CD8-positive, alpha-beta memory T cell (primary cell): ENCODE results near the gene BACH1. TPM values are rescaled to one million over a fixed set of nuclear protein-coding genes. Genes with fewer than 3 reads are reported as not detected.

Experiments used
- CTCF ChIA-PET: fragments of 350-600 bp; sonication (Branson Sonifier 250); formaldehyde crosslinking; loops from one replicate; lab custom pipeline; 2021; ENCODE audit warnings: antibody characterized with exemption; lab: Charles Lee
- POLR2A ChIA-PET: fragments of 350-600 bp; sonication (Branson Sonifier 250); formaldehyde crosslinking; loops from one replicate; lab custom pipeline; 2021; ENCODE audit warnings: antibody characterized with exemption; lab: Charles Lee
- DNase-seq, 5 donors: peaks; one replicate each; pipeline versions ENCODE4 v3.0.0 to v3.0.0-alpha.2; 2020 to 2022; ENCODE audit warnings: mixed read lengths in 1 of 5
- H3K27ac ChIP-seq: one replicate; pipeline ENCODE4 v1.7.0; 2013; ENCODE audit warnings: low read depth, mild to moderate bottlenecking, low read length, moderate library complexity
- H3K27me3 ChIP-seq: 2 replicates; pipeline ENCODE4 v1.7.0; 2013; ENCODE audit warnings: low read length, mild to moderate bottlenecking; ENCODE audit not compliant: insufficient read depth, poor library complexity, severe bottlenecking
- H3K36me3 ChIP-seq: 2 replicates; pipeline ENCODE4 v1.7.0; 2013; ENCODE audit warnings: mild to moderate bottlenecking, low read length, moderate library complexity; ENCODE audit not compliant: insufficient read depth
- H3K4me1 ChIP-seq: 2 replicates; pipeline ENCODE4 v1.7.0; 2013; ENCODE audit warnings: mild to moderate bottlenecking, low read length, moderate library complexity; ENCODE audit not compliant: insufficient read depth
- H3K4me3 ChIP-seq: 2 replicates; pipeline ENCODE4 v1.7.0; 2013; ENCODE audit warnings: mild to moderate bottlenecking, low read length
- H3K9me3 ChIP-seq: 2 replicates; pipeline ENCODE4 v1.7.0; 2013; ENCODE audit warnings: mild to moderate bottlenecking, low read length
- H3K27ac Mint-ChIP-seq, 8 donors: one replicate each; pipeline ENCODE4 v1.8.0; 2020 to 2021; ENCODE audit warnings: mixed read lengths in 8 of 8, mild to moderate bottlenecking in 6 of 8, inconsistent platforms in 3 of 8, moderate library complexity in 3 of 8
- H3K27me3 Mint-ChIP-seq, 2 donors: one replicate each; pipeline ENCODE4 v1.8.0; 2020 to 2021; ENCODE audit warnings: mixed read lengths in 2 of 2, mild to moderate bottlenecking in 1 of 2, moderate library complexity in 1 of 2
- H3K36me3 Mint-ChIP-seq, 3 donors: one replicate each; pipeline ENCODE4 v1.8.0; 2020 to 2021; ENCODE audit warnings: mixed read lengths in 3 of 3, inconsistent platforms in 1 of 3, mild to moderate bottlenecking in 1 of 3
- H3K4me1 Mint-ChIP-seq, 3 donors: one replicate each; pipeline ENCODE4 v1.8.0; 2020 to 2021; ENCODE audit warnings: mixed read lengths in 3 of 3, inconsistent platforms in 1 of 3, mild to moderate bottlenecking in 1 of 3
- H3K4me3 Mint-ChIP-seq, 7 donors: one replicate each; pipeline ENCODE4 v1.8.0; 2020 to 2021; ENCODE audit warnings: mixed read lengths in 7 of 7, mild to moderate bottlenecking in 6 of 7, moderate library complexity in 4 of 7, inconsistent platforms in 2 of 7
- H3K9me3 Mint-ChIP-seq, 5 donors: one replicate each; pipeline ENCODE4 v1.8.0; 2020 to 2022; ENCODE audit warnings: mixed read lengths in 5 of 5, mild to moderate bottlenecking in 3 of 5, moderate library complexity in 2 of 5, inconsistent platforms in 1 of 5
- polyA plus RNA-seq: library from polyadenylated mRNA; unstranded; fragments of 300-500 nt; fragmentation: Illumina TruSeq; gene quantifications from one replicate; pipeline ENCODE4 v1.2.3, GENCODE V29; 2021
- total RNA-seq, 2 experiments: library from RNA; stranded (reverse); gene quantifications; one replicate each; pipeline ENCODE4 v1.2.3, GENCODE V29; 2021

The BACH1 gene
- total and polyA plus RNA-seq, 3 experiments from 2014 or later = 13.0 to 25.6 (median 20.8) TPM

- H3K4me3 Mint-ChIP-seq = peak overlapping the region in 4 of 7 donors; percentile 10 to 58 (median 22)
- H3K27me3 Mint-ChIP-seq = no peaks in the 10 kb centered on the region
- ChIA-PET CTCF (interaction anchor here (1.2 kb wide), 1 partner anchor 19 kb away, joined by 3 read pairs; no protein-coding TSS in a partner anchor), POLR2A (no interaction called here)
- H3K4me3 ChIP-seq = no peak overlapping the region
- no peaks in the 10 kb centered on the region for H3K36me3 ChIP-seq
- peaks cover 0 to 35% (median 5%) of the 10 kb centered on the region in 3 donors for H3K36me3 Mint-ChIP-seq
- H3K4me1 ChIP-seq = no peaks in the 10 kb centered on the region
- H3K9me3 Mint-ChIP-seq = no peaks in the 10 kb centered on the region
- no peak for DNase-seq
- H3K27me3 ChIP-seq = no peaks in the 10 kb centered on the region
- H3K27ac ChIP-seq = no peak overlapping the region
- H3K4me1 Mint-ChIP-seq = peaks cover 13 to 25% (median 20%) of the 10 kb centered on the region in 3 donors
- H3K9me3 ChIP-seq = no peaks in the 10 kb centered on the region
- peak overlapping the region in 6 of 8 donors; percentile 17 to 70 (median 44) for H3K27ac Mint-ChIP-seq
Measured at GRCh38 chr21:29342363-29342957, 43.7 kb downstream of the BACH1 start.

- H3K4me1 Mint-ChIP-seq = peaks cover 22 to 35% (median 31%) of the 10 kb centered on the region in 3 donors
- no peaks in the 10 kb centered on the region for H3K27me3 ChIP-seq
- H3K27ac ChIP-seq = no peak overlapping the region
- H3K27me3 Mint-ChIP-seq = no peaks in the 10 kb centered on the region
- no peak overlapping the region for H3K27ac Mint-ChIP-seq
- H3K36me3 ChIP-seq = no peaks in the 10 kb centered on the region
- peaks cover 0 to 34% (median 5%) of the 10 kb centered on the region in 3 donors for H3K36me3 Mint-ChIP-seq
- no peak for DNase-seq
- H3K4me3 Mint-ChIP-seq = no peak overlapping the region
- no peaks in the 10 kb centered on the region for H3K9me3 ChIP-seq
- H3K4me1 ChIP-seq = peaks cover 6% of the 10 kb centered on the region
- CTCF ChIA-PET = no interaction called here
- POLR2A ChIA-PET = no interaction called here
- no peaks in the 10 kb centered on the region for H3K9me3 Mint-ChIP-seq
- no peak overlapping the region for H3K4me3 ChIP-seq
Measured at GRCh38 chr21:29343519-29343918, 44.8 kb downstream of the BACH1 start.

GRCh38 chr21:29346281-29346680 is 47.6 kb downstream of the BACH1 start:
- Mint-ChIP-seq H3K4me3 (no peak overlapping the region), H3K27me3 (no peaks in the 10 kb centered on the region), H3K9me3 (no peaks in the 10 kb centered on the region), H3K4me1 (peaks cover 20 to 31% (median 28%) of the 10 kb centered on the region in 3 donors), H3K36me3 (peaks cover 0 to 27% (median 4%) of the 10 kb centered on the region in 3 donors), H3K27ac (peak overlapping the region in 3 of 8 donors; percentile 38 to 66 (median 43))
- H3K9me3 ChIP-seq = no peaks in the 10 kb centered on the region
- no peak overlapping the region for H3K27ac ChIP-seq
- no peak for DNase-seq
- no peak overlapping the region for H3K4me3 ChIP-seq
- no peaks in the 10 kb centered on the region for H3K36me3 ChIP-seq
- no peaks in the 10 kb centered on the region for H3K27me3 ChIP-seq
- peaks cover 6% of the 10 kb centered on the region for H3K4me1 ChIP-seq
- ChIA-PET CTCF (interaction anchor here (0.6 kb wide), 1 partner anchor 259 kb away, joined by 4 read pairs; no protein-coding TSS in a partner anchor), POLR2A (no interaction called here)

- no peak overlapping the region for H3K4me3 ChIP-seq
- Mint-ChIP-seq H3K9me3 (no peaks in the 10 kb centered on the region), H3K36me3 (peaks cover 4 to 29% (median 7%) of the 10 kb centered on the region in 3 donors), H3K4me3 (no peak overlapping the region), H3K27me3 (no peaks in the 10 kb centered on the region), H3K27ac (peak overlapping the region in 1 of 8 donors; percentile 43), H3K4me1 (peaks cover 20 to 27% (median 23%) of the 10 kb centered on the region in 3 donors)
- no peaks in the 10 kb centered on the region for H3K9me3 ChIP-seq
- ChIA-PET POLR2A (no interaction called here), CTCF (interaction anchor here (1.8 kb wide), 1 partner anchor 25 kb away, joined by 5 read pairs; no protein-coding TSS in a partner anchor)
- H3K27me3 ChIP-seq = no peaks in the 10 kb centered on the region
- DNase-seq = no peak
- H3K4me1 ChIP-seq = peaks cover 6% of the 10 kb centered on the region
- H3K36me3 ChIP-seq = no peaks in the 10 kb centered on the region
- no peak overlapping the region for H3K27ac ChIP-seq
Measured at GRCh38 chr21:29346771-29347170, 48.0 kb downstream of the BACH1 start.

- H3K27me3 Mint-ChIP-seq = no peaks in the 10 kb centered on the region
- ChIA-PET POLR2A (no interaction called here), CTCF (interaction anchor here (1.8 kb wide), 1 partner anchor 24 kb away, joined by 5 read pairs; no protein-coding TSS in a partner anchor)
- H3K4me3 Mint-ChIP-seq = no peak overlapping the region
- peaks cover 3 to 27% (median 4%) of the 10 kb centered on the region in 3 donors for H3K36me3 Mint-ChIP-seq
- no peak for DNase-seq
- Histone ChIP-seq H3K4me1 (peaks cover 6% of the 10 kb centered on the region), H3K9me3 (no peaks in the 10 kb centered on the region), H3K27me3 (no peaks in the 10 kb centered on the region), H3K4me3 (no peak overlapping the region), H3K27ac (no peak overlapping the region), H3K36me3 (no peaks in the 10 kb centered on the region)
- H3K4me1 Mint-ChIP-seq = peaks cover 15 to 22% (median 18%) of the 10 kb centered on the region in 3 donors
- no peak overlapping the region for H3K27ac Mint-ChIP-seq
- no peaks in the 10 kb centered on the region for H3K9me3 Mint-ChIP-seq
Measured at GRCh38 chr21:29347274-29347681, 48.6 kb downstream of the BACH1 start.

- Mint-ChIP-seq H3K27me3 (no peaks in the 10 kb centered on the region), H3K9me3 (peaks cover 3 to 11% (median 8%) of the 10 kb centered on the region in 5 donors), H3K36me3 (peaks cover 14 to 28% (median 23%) of the 10 kb centered on the region in 3 donors), H3K4me3 (no peak overlapping the region), H3K27ac (no peak overlapping the region), H3K4me1 (peaks cover 11 to 15% (median 11%) of the 10 kb centered on the region in 3 donors)
- H3K9me3 ChIP-seq = no peaks in the 10 kb centered on the region
- CTCF ChIA-PET = interaction anchor here (1.1 to 2.5 kb wide), 2 partner anchors 27 to 49 kb away, joined by 3 to 8 read pairs; no protein-coding TSS in a partner anchor
- no peaks in the 10 kb centered on the region for H3K36me3 ChIP-seq
- DNase-seq = no peak
- peaks cover 6% of the 10 kb centered on the region for H3K4me1 ChIP-seq
- H3K27ac ChIP-seq = no peak overlapping the region
- POLR2A ChIA-PET = no interaction called here
- H3K4me3 ChIP-seq = no peak overlapping the region
- H3K27me3 ChIP-seq = no peaks in the 10 kb centered on the region
Measured at GRCh38 chr21:29349702-29350101, 51.0 kb downstream of the BACH1 start.

GRCh38 chr21:29350246-29350779 is 51.6 kb downstream of the BACH1 start:
- no peak overlapping the region for H3K4me3 Mint-ChIP-seq
- H3K27me3 Mint-ChIP-seq = no peaks in the 10 kb centered on the region

GRCh38 chr21:29351691-29352090 is 53.0 kb downstream of the BACH1 start:
- CTCF ChIA-PET = interaction anchor here (1.5 kb wide), 1 partner anchor 25 kb away, joined by 3 read pairs; no protein-coding TSS in a partner anchor
- Mint-ChIP-seq H3K4me3 (no peak overlapping the region), H3K36me3 (peaks cover 16 to 27% (median 27%) of the 10 kb centered on the region in 3 donors), H3K27ac (peak overlapping the region in 1 of 8 donors; percentile 23), H3K9me3 (peaks cover 4 to 15% (median 10%) of the 10 kb centered on the region in 5 donors), H3K4me1 (peaks cover 9 to 12% (median 11%) of the 10 kb centered on the region in 3 donors), H3K27me3 (no peaks in the 10 kb centered on the region)
- Histone ChIP-seq H3K4me1 (peaks cover 6% of the 10 kb centered on the region), H3K27ac (no peak overlapping the region), H3K27me3 (no peaks in the 10 kb centered on the region), H3K9me3 (no peaks in the 10 kb centered on the region), H3K36me3 (no peaks in the 10 kb centered on the region), H3K4me3 (no peak overlapping the region)
- no peak for DNase-seq
- POLR2A ChIA-PET = interaction anchor here (0.6 kb wide), 1 partner anchor 63 kb away, joined by 3 read pairs; no protein-coding TSS in a partner anchor

More at GRCh38 chr21:29350246-29350779, 51.6 kb downstream of the BACH1 start:
- Histone ChIP-seq H3K36me3 (no peaks in the 10 kb centered on the region), H3K4me3 (no peak overlapping the region), H3K27me3 (no peaks in the 10 kb centered on the region), H3K9me3 (no peaks in the 10 kb centered on the region), H3K27ac (no peak overlapping the region), H3K4me1 (peaks cover 6% of the 10 kb centered on the region)
- Mint-ChIP-seq H3K9me3 (peaks cover 4 to 15% (median 10%) of the 10 kb centered on the region in 5 donors), H3K36me3 (peaks cover 16 to 27% (median 27%) of the 10 kb centered on the region in 3 donors), H3K27ac (no peak overlapping the region), H3K4me1 (peaks cover 11 to 15% (median 11%) of the 10 kb centered on the region in 3 donors)
- ChIA-PET POLR2A (no interaction called here), CTCF (no interaction called here)
- no peak for DNase-seq
